HG02759 (cell line): Measurements from ENCODE around the gene LYRM4.
A peak's percentile ranks its signal among the peaks of the same experiment; 100 is the strongest.

ENCODE experiments used
- ATAC-seq: cut with Tn5 transposase; IDR thresholded peaks from one replicate; pipeline ENCODE4 v1.9.1; 2021; ENCODE audit warnings: mild to moderate bottlenecking, moderate library complexity; ENCODE audit not compliant: unreplicated experiment

LYRM4 gene

GRCh38 chr6:5178806-5179205 is 81.9 kb downstream of the LYRM4 start:
- no peak for ATAC-seq

GRCh38 chr6:5175635-5176034 is 85.1 kb downstream of the LYRM4 start:
- ATAC-seq = no peak

DNA sequence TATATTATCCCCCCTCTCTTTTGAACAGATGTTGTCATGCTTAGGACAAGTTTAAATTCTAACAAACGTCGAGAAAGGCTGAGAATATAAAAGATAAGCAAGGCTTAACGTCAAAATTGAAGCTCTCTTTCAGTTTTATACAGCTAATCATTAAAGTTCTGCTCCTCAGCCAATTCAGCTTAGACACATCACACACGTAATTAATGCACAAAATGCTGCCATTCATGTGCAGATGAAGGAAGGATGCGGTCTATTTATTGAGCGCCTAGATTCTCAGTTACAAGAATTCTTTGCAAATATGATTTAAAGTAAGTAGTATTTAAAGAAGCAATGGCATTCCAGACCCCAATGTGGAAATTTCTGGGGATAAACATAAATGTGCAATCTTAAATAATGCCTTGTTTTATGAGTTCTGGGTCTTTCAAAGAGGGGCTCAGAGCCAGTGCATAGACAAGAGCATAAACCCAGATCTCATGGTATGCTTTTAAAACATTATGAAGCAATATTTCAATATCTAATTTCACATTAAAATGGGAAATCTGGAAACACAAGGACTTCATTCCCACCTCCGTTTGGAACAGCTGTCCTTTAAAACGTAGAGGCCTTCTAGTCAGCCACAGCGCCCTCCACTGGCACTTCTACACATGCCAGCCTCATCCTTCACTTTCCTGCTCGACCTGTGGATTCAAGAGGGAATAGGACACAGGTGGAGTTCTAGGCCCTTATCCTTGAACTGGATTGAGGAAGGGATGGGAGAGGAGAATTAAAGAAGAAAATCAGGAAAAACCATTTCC is 85.8 kb downstream of the LYRM4 start:
- no peak for ATAC-seq

GRCh38 chr6:5174244-5174643 is 86.5 kb downstream of the LYRM4 start:
- ATAC-seq = peak; percentile 96

DNA sequence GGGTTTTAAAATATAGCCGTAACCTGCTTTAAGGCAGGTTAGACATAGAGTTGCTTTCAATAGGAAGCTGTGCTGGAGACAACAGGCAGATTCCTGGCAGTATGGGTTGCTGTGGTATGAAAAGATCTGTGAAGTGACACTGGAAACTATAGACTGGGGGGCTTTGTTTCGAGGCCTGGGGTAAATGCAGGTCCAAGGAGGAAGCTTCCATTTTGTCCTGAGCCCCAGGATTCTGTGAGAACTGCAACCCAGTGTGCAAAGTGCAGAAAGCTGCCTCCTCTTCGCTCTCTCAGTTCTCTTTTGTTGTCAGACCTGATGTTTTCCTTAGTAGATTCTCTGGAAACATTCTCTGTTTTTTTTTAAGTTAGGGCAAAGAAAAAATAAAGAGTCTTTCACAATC is 86.9 kb downstream of the LYRM4 start:
- ATAC-seq = peak; percentile 25

GRCh38 chr6:5172897-5173474 is 87.8 kb downstream of the LYRM4 start:
- no peak for ATAC-seq

GRCh38 chr6:5172041-5172653 is 88.6 kb downstream of the LYRM4 start:
- no peak for ATAC-seq

GRCh38 chr6:5167501-5167900 is 93.2 kb downstream of the LYRM4 start:
- ATAC-seq = no peak

DNA sequence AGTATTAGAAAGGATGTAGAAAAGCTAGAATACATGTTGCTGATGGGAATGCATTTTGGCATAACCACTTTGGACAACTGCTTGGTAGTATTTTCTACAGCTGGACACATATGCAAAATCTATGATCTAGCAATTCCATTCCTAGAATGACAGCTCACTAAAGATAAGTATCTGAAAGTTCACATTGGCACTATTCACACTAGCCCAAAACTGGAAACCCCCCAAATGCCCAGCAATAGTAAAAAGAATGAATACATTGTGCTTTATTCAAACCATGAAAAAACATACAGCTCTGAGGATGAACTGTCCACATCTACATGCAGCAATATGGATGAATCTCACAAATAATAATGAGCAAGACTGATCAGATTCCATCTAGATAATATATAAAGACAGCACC is 96.7 kb downstream of the LYRM4 start:
- no peak for ATAC-seq

DNA sequence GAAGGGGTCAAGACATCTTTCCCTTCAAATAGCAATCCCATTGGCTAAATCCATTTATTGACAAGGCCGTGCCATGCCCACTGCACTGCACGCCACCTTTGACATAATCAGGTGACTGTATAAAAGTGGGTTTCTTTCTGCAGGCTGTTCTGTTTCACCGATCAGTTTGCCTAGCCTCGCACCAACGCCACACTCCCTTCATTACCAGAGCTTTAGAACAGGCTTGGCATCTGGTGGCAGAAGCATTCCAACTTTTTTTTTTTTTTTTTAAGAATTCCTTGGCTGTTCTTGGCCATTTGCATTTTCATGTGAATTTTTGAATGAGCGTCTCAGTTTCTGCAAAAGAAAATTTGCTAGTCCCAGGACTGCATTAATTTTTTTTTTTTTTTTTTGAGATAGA is 97.5 kb downstream of the LYRM4 start:
- ATAC-seq = no peak

GRCh38 chr6:5162355-5162754 is 98.4 kb downstream of the LYRM4 start:
- ATAC-seq = no peak

DNA sequence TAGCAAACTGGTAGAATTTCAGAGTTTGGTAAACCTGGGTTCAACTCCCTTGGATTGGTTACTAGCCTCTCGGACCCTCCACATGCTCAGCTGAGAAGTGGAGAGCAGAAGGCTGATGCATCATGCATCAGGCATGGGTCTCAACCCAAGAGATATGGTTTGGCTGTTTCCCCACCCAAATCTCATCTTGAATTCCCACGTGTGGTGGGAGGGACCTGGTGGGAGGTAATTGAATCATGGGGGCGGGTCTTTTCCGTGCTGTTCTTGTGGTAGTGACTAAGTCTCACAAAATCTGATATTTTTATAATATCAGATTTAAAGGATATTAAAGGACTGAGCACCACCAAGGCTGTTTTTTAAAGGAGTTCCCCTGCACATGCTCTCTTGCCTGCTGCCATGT is 100.5 kb downstream of the LYRM4 start:
- ATAC-seq = no peak

GRCh38 chr6:5159162-5159561 is 101.6 kb downstream of the LYRM4 start:
- ATAC-seq = no peak

- ATAC-seq = no peak
These were observed 102.6 kb downstream of the LYRM4 start for GRCh38 chr6:5158180-5158579.

GRCh38 chr6:5157621-5158138 is 103.1 kb downstream of the LYRM4 start:
- no peak for ATAC-seq

- ATAC-seq = no peak
These were observed 104.1 kb downstream of the LYRM4 start for GRCh38 chr6:5156627-5157026.

DNA sequence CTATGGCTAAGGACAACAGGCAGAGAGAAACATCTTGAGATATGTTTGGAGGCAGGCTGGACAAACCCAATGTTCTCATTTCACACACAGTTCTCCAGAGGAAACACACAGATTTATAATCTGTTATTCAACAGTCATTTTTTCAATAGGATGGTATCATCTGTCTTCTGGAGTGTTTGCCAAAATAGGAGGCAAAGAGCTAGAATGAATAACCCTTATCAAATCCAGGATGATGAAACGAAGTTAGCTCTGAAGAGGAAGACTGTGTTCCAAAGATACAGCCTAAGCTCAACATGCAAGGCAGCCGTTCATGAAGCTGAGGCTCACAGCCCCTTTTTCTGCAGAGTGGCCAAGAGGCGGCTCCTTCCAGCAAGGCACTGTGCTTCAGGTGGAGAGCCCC is 104.8 kb downstream of the LYRM4 start:
- ATAC-seq = no peak

GRCh38 chr6:5153186-5153585 is 107.6 kb downstream of the LYRM4 start:
- ATAC-seq = no peak

DNA sequence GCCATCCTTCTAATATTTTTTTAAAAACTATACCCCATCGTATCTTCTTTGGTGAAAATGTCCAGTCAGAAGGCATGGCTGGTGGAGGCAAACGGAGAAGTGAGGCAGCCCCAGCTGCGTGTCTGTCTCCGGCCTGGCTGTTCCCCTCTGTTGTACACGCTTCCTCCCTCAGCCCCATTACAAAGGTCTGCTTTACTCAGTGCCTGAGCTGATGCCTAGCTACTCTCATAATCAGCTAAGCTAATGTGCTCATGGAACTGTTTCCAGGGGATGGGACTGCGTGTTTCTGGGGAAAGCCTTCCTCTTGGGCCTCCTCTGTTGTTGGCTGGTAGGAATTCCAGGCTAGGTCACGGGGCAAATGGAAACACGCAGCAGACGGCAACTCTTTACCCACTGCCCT is 108.3 kb downstream of the LYRM4 start:
- no peak for ATAC-seq

GRCh38 chr6:5151955-5152401 is 108.8 kb downstream of the LYRM4 start:
- ATAC-seq = no peak

- ATAC-seq = no peak
These were observed 109.3 kb downstream of the LYRM4 start for GRCh38 chr6:5151360-5151954.
